GM12878 (cell line): ENCODE data around the gene ZNF79. TPM values are rescaled to one million over a fixed set of nuclear protein-coding genes. Genes with fewer than 3 reads are reported as not detected.
A peak's percentile ranks its signal among the peaks of the same experiment; 100 is the strongest.

ENCODE experiments used
- CEBPZ ChIP-seq: fragments of 150-350 bp; IDR thresholded peaks from 2 replicates; pipeline ENCODE4 v1.6.1; 2016; ENCODE audit warnings: low read depth, low read length
- DPF2 ChIP-seq: fragments of 450-650 bp; IDR thresholded peaks from 2 replicates; pipeline ENCODE4 v1.6.1; 2017; ENCODE audit warnings: mild to moderate bottlenecking
- IKZF1 ChIP-seq: fragments of 450-650 bp; conservative IDR thresholded peaks from 2 replicates; pipeline ENCODE4 v1.6.1; 2017; ENCODE audit warnings: antibody characterized with exemption, mild to moderate bottlenecking
- MAX ChIP-seq: IDR thresholded peaks from 2 replicates; pipeline ENCODE4 v1.6.1; 2012; ENCODE audit warnings: low read depth, low read length, improper control_type of control experiment
- SMAD5 ChIP-seq: IDR thresholded peaks from 2 replicates; pipeline ENCODE4 v1.6.1; 2016; ENCODE audit warnings: antibody characterized with exemption, low read depth
- TAF1 ChIP-seq: IDR thresholded peaks from 2 replicates; pipeline ENCODE4 v1.6.1; 2011; ENCODE audit warnings: mild to moderate bottlenecking, low read depth, low read length, borderline replicate concordance
- TCF12 ChIP-seq: IDR thresholded peaks from 2 replicates; pipeline ENCODE4 v1.6.1; 2011; ENCODE audit warnings: low read depth, mild to moderate bottlenecking, low read length
- polyA plus RNA-seq, 11 experiments: library from polyadenylated mRNA; depleted of rRNA in 4 of 11; unstranded in 6 of 11; stranded (reverse) in 5 of 11; fragments of >200 nt; fragmentation: Nextera tagmentation in 4 of 11; fragmentation: Illumina TruSeq in 1 of 11; extraction: Ambion mirVana in 4 of 11; extraction: Trizol in 1 of 11; gene quantifications; 1 replicate in 1 of 11; 2 replicates in 10 of 11; pipeline versions ENCODE4 v1.2.1 to v1.2.3, GENCODE V29; 2011 to 2016; ENCODE audit warnings: inconsistent platforms in 2 of 11, missing spikeins in 2 of 11, low read depth in 1 of 11
- total RNA-seq, 4 experiments: library from RNA; depleted of rRNA in 3 of 4; stranded (reverse); fragments of >200 nt in 3 of 4; fragmentation: Illumina TruSeq in 1 of 4; extraction: Trizol in 1 of 4; gene quantifications; 2 replicates each; pipeline versions ENCODE4 v1.2.1 to v1.2.3, GENCODE V29; 2013 to 2021

The ZNF79 gene
- total and polyA plus RNA-seq, 10 of the 15 experiments (the other 5 are each of a cell fraction or from before 2014, with no cell fraction given) = 1.8 to 14.1 (median 11.7) TPM

GRCh38 chr9:127396808-127397645 lies 27.2 kb upstream of the ZNF79 start, which contains the start of gene SLC2A8 (continued):
- TF ChIP-seq IKZF1 (peak; percentile 48), SMAD5 (no peak), CEBPZ (peak; percentile 70), DPF2 (peak; percentile 50), TAF1 (0 out of 2 replicates have a peak, but pooled peaks have one; percentile 42), MAX (0 out of 2 replicates have a peak, but pooled peaks have one; percentile 1), TCF12 (peak; percentile 39; the same call in 1 of the 2 replicates)
